Peyer's patch (tissue), 4 donors: Measurements from ENCODE around the gene SOD2. TPM values are rescaled to one million over a fixed set of nuclear protein-coding genes. Genes with fewer than 3 reads are reported as not detected.
"Not testable (repeated sequence)": the region's sequence is repeated elsewhere in the genome, so short reads cannot be mapped to it uniquely, and the experiment has no call there.

Experiments used
- DNase-seq, 3 donors: peaks; one replicate each; pipeline ENCODE4 v3.0.0-alpha.2; 2017 to 2019
- H3K27ac ChIP-seq, 4 donors: fragments of 200-600 bp; sonication (generic); one replicate each; pipeline ENCODE4 v1.5.1; 2016 to 2019
- H3K27me3 ChIP-seq, 2 donors: fragments of 200-600 bp; sonication (generic); one replicate each; pipeline ENCODE4 v1.5.1; 2019
- H3K36me3 ChIP-seq, 3 donors: fragments of 200-600 bp; sonication (generic); one replicate each; pipeline ENCODE4 v1.5.1; 2016 to 2019
- H3K4me1 ChIP-seq, 4 donors: fragments of 200-600 bp; sonication (generic); one replicate each; pipeline ENCODE4 v1.5.1; 2016 to 2019
- H3K4me3 ChIP-seq, 4 donors: fragments of 200-600 bp; sonication (generic); 1 replicate in 3 of 4; 2 replicates in 1 of 4; pipeline ENCODE4 v1.5.1; 2016 to 2019; ENCODE audit warnings: mild to moderate bottlenecking in 1 of 4
- H3K9me3 ChIP-seq, 4 donors: fragments of 200-600 bp; sonication (generic); one replicate each; pipeline ENCODE4 v1.5.1; 2016 to 2019; ENCODE audit warnings: mild to moderate bottlenecking in 1 of 4
- POLR2A ChIP-seq, 2 donors: fragments of 450-650 bp; IDR thresholded peaks; one replicate each; pipeline ENCODE4 v1.5.1; 2017; ENCODE audit warnings: antibody characterized with exemption in 2 of 2, mild to moderate bottlenecking in 2 of 2, moderate library complexity in 2 of 2
- total RNA-seq, 4 donors: library from RNA; depleted of rRNA; stranded (reverse); fragments of >200 nt; gene quantifications; one replicate each; pipeline ENCODE4 v1.1.0, GENCODE V29; 2016
- TF ChIP-seq, protein P1 (sequence below), 6 experiments: fragments of 450-650 bp in 4 of 6; fragments of 200-600 bp in 2 of 6; sonication (generic) in 1 of 6; IDR thresholded peaks; one replicate each; pipeline ENCODE4 v1.5.1; 2017 to 2019; ENCODE audit warnings: antibody characterized with exemption in 6 of 6, mild to moderate bottlenecking in 3 of 6, moderate library complexity in 1 of 6

The SOD2 gene
- total RNA-seq, 4 donors from 2014 or later: 85.0 to 156 (median 103) TPM

DNA sequence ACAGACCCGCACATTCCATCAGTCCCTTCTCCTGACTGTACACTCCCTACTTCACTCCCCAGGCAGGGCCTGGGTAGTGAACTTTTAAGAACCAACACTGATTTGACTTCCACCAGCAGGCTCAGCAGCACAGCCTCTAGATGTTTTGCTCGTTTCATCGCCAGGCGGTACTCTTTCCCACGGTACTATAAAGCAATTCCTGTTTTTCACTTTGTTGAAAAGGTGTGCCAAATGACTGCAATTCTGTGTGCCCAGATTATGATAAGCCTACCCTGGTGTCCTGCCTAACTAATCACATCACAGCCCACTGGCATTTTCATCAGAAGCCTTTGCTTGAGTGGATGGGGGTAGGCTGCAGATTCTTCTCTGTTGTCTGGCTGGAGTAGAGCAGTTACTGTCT is 21.4 kb upstream of the SOD2 start:
- TF ChIP-seq, protein P1, sequence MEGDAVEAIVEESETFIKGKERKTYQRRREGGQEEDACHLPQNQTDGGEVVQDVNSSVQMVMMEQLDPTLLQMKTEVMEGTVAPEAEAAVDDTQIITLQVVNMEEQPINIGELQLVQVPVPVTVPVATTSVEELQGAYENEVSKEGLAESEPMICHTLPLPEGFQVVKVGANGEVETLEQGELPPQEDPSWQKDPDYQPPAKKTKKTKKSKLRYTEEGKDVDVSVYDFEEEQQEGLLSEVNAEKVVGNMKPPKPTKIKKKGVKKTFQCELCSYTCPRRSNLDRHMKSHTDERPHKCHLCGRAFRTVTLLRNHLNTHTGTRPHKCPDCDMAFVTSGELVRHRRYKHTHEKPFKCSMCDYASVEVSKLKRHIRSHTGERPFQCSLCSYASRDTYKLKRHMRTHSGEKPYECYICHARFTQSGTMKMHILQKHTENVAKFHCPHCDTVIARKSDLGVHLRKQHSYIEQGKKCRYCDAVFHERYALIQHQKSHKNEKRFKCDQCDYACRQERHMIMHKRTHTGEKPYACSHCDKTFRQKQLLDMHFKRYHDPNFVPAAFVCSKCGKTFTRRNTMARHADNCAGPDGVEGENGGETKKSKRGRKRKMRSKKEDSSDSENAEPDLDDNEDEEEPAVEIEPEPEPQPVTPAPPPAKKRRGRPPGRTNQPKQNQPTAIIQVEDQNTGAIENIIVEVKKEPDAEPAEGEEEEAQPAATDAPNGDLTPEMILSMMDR (IDR thresholded peaks at IDR 0.05): no peak
- no peak for TF ChIP-seq POLR2A (IDR thresholded peaks at IDR 0.05)
- H3K36me3 ChIP-seq: no peaks in the 10 kb centered on the region
- no peaks in the 10 kb centered on the region for H3K9me3 ChIP-seq
- H3K4me1 ChIP-seq: peaks cover 0 to 14% (median 0%) of the 10 kb centered on the region in 4 donors
- H3K27me3 ChIP-seq: no peaks in the 10 kb centered on the region
- H3K4me3 ChIP-seq: no peak overlapping the region
- no peak for DNase-seq
- H3K27ac ChIP-seq: peak overlapping the region in 1 of 4 donors; percentile 33

DNA sequence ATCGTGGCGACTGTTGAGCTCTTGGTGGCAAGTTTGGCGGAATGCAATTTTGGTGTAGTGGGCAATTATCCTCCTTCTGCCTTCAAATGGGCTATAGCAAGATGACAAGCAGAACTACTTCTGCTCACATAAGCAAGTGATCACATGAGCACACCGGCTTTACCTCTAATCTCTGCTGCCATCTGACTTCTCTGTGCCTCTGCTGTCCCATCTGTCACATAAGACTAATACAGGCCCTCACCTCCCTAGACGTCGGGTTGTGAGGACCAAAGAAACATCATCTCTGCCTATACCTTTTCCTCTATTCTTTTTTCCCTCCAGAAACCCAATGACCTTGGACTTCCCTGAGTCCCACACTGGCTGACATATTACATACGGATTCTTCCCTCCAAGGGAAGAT is 20.9 kb upstream of the SOD2 start:
- no peaks in the 10 kb centered on the region for H3K36me3 ChIP-seq
- no peak overlapping the region for H3K27ac ChIP-seq
- H3K4me1 ChIP-seq: peaks cover 0 to 14% (median 0%) of the 10 kb centered on the region in 4 donors
- no peaks in the 10 kb centered on the region for H3K27me3 ChIP-seq
- H3K4me3 ChIP-seq: no peak overlapping the region
- TF ChIP-seq, protein P1 (IDR thresholded peaks at IDR 0.05): no peak
- no peak for TF ChIP-seq POLR2A (IDR thresholded peaks at IDR 0.05)
- no peak for DNase-seq
- no peaks in the 10 kb centered on the region for H3K9me3 ChIP-seq

DNA sequence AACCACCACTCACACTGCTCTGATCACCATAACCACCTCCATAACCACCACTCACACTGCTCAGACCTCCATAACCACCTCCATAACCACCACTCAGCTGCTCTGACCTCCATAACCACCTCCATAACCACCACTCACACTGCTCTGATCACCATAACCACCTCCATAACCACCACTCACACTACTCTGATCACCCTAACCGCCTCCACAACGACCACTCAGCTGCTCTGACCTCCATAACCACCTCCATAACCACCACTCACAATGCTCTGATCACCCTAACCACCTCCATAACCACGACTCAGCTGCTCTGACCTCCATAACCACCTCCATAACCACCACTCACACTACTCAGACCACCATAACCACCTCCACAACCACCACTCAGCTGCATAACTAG is 19.3 kb upstream of the SOD2 start:
- not testable (repeated sequence) for H3K27ac ChIP-seq, DNase-seq, H3K4me3 ChIP-seq, H3K27me3 ChIP-seq, H3K36me3 ChIP-seq, H3K9me3 ChIP-seq
- peaks cover 0 to 14% (median 0%) of the 10 kb centered on the region in 4 donors for H3K4me1 ChIP-seq

DNA sequence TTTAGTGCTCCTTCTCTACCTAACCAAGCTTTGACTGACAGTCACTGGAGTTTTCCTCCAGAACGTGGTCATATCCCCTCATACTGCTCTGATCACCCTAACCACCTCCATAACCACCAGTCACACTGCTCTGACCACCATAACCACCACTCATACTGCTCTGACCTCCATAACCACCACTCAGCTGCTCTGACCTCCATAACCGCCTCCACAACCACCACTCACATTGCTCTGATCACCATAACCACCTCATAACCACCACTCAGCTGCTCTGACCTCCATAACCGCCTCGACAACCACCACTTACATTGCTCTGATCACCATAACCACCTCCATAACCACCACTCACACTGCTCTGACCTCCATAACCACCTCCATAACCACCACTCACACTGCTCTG is 17.6 kb upstream of the SOD2 start:
- H3K27ac ChIP-seq, H3K36me3 ChIP-seq, H3K27me3 ChIP-seq, H3K4me3 ChIP-seq, H3K4me1 ChIP-seq, H3K9me3 ChIP-seq, DNase-seq: not testable (repeated sequence)

DNA sequence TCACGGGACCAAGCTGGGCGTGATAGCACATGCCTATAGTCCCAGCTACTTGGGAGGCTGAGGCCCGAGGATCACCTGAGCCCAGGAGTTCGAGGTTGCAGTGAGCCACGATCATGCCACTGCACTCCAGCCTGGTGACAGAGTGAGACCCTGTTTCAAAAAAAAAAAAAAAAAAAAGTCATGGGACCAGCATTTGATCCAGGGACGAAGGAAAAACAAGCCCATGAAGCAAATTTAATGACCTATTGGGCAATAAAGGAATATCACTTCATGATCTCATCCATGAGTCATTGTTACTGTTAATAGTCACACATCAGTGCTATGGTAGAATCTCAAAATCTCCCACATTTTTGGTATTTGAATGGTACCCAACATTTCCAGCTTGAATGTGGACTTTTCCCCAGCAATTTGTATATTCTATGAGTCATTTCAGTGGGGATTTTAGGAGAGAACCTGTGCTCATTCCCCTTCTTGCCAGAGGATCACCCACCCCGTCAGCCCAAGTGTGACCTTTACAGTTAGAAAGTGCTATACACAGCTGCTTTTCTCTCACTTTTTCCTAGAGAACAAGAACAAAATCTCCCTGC is 8.5 kb upstream of the SOD2 start:
- H3K36me3 ChIP-seq: no peaks in the 10 kb centered on the region
- H3K27me3 ChIP-seq: no peaks in the 10 kb centered on the region
- TF ChIP-seq, protein P1 (IDR thresholded peaks at IDR 0.05): no peak
- no peak for TF ChIP-seq POLR2A (IDR thresholded peaks at IDR 0.05)
- H3K4me3 ChIP-seq: no peak overlapping the region
- peaks cover 0 to 4% (median 0%) of the 10 kb centered on the region in 4 donors for H3K9me3 ChIP-seq
- peak overlapping the region; percentile 13 to 60 (median 52) for H3K27ac ChIP-seq
- DNase-seq: no peak
- H3K4me1 ChIP-seq: peaks cover 0 to 8% (median 4%) of the 10 kb centered on the region in 4 donors

DNA sequence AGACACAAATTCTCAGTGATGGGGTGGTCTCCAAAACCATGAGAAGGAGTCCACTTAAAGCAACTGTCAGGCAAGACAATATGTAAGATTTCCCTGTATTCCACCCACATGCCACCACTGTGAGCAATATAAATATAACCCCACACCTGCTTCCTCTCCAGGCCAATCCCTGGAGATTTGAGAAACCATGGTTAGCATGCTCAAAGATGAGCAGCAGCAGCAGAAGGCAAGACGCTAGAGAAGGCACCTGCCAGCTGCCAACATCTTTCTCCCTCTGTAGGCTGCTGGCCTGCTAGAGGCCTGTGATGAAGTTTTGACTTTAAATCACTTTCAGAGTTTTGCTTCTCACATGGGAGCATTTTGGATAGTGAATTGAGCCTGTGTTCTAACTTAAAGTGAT is 7.9 kb upstream of the SOD2 start:
- peaks cover 0 to 4% (median 0%) of the 10 kb centered on the region in 4 donors for H3K9me3 ChIP-seq
- DNase-seq: no peak
- no peaks in the 10 kb centered on the region for H3K27me3 ChIP-seq
- TF ChIP-seq, protein P1 (IDR thresholded peaks at IDR 0.05): no peak
- TF ChIP-seq POLR2A (IDR thresholded peaks at IDR 0.05): no peak
- H3K27ac ChIP-seq: peak overlapping the region; percentile 13 to 52 (median 46)
- H3K4me3 ChIP-seq: no peak overlapping the region
- H3K4me1 ChIP-seq: peaks cover 0 to 8% (median 4%) of the 10 kb centered on the region in 4 donors
- no peaks in the 10 kb centered on the region for H3K36me3 ChIP-seq

DNA sequence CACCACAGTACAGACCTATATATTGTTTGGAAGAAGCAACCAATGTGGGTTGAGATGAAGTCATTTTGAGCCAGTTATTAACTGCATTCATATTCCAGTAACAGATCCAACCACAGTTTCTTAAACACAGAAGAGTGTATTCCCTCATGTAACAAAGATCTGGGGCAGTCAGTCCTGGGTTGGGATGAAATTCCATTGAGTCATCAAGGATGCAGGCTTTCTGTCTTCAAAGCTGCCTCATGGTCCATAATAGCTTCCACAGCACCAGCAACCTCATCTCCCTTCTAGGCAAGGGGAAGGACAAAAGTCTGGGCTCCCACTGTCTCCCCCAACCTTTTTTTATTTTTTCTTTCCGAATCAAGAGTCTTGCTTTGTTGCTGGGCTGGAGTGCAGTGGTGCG is 2.9 kb upstream of the SOD2 start:
- Histone ChIP-seq H3K4me3 (no peak overlapping the region), H3K27ac (no peak overlapping the region), H3K9me3 (no peaks in the 10 kb centered on the region), H3K4me1 (peaks cover 0 to 20% (median 5%) of the 10 kb centered on the region in 4 donors), H3K27me3 (no peaks in the 10 kb centered on the region), H3K36me3 (no peaks in the 10 kb centered on the region)
- DNase-seq: no peak
- TF ChIP-seq, protein P1 (IDR thresholded peaks at IDR 0.05): no peak
- no peak for TF ChIP-seq POLR2A (IDR thresholded peaks at IDR 0.05)
